ENCODE measurements around the gene BCL7C. TPM values are rescaled to one million over a fixed set of nuclear protein-coding genes. Genes with fewer than 3 reads are reported as not detected.

Gene BCL7C
- total RNA-seq, 1 experiment from 2014 or later: 44.9 TPM

DNA sequence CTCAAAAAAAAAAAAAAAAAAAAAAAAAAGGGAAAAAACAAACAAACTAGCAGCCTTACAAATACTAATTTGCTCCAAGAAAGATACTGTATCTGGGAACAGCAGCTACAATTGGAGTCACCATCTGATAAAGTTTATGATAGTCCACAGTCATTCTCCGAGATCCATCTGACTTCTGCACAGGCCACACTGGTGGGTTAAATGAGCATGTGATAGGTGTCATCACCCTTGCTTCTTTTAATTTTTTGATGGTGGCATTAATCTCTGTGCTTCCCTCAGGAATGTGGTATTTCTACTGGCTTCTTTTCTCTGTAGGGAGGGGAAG, 49.6 kb downstream of the BCL7C start:
- Histone ChIP-seq H3K27me3 (ENCODE audit: insufficient read depth, low read length) (no peaks in the 10 kb centered on the region), H3K79me2 (ENCODE audit: insufficient read depth, low read length) (no peaks in the 10 kb centered on the region), H3K4me2 (ENCODE audit: low read length) (no peak overlapping the region), H2AFZ (ENCODE audit: low read depth, low read length, poor library complexity, severe bottlenecking) (no peak overlapping the region), H3K9ac (ENCODE audit: low read length) (no peak overlapping the region), H3K36me3 (ENCODE audit: control insufficient read depth in 1 of 2, insufficient read depth in 2 of 2, low read length in 2 of 2) (no peaks in the 10 kb centered on the region), H3K4me3 (replicated peaks in 1 of 2; ENCODE audit: low read depth in 1 of 2, low read length in 2 of 2) (no peak overlapping the region), H3K9me3 (ENCODE audit: control insufficient read depth in 1 of 2, insufficient read depth in 1 of 2, low read depth in 1 of 2, low read length in 2 of 2) (no peaks in the 10 kb centered on the region), H4K20me1 (ENCODE audit: insufficient read depth) (no peaks in the 10 kb centered on the region), H3K27ac (ENCODE audit: low read depth, low read length) (no peak overlapping the region), H3K4me1 (ENCODE audit: control insufficient read depth in 1 of 2, insufficient read depth in 2 of 2, low read length in 2 of 2) (peaks cover 0 to 13% of the 10 kb centered on the region in 2 experiments; a peak in 1 of 4 replicates), H3K9me2 (ENCODE audit: insufficient read depth) (no peaks in the 10 kb centered on the region)
- CTCF ChIA-PET: interaction anchor here (0.6 to 1.6 kb wide), 12 partner anchors 14 to 97 kb away, joined by 3 to 13 read pairs (median 4); partner anchors contain the start of gene CTF1
- BruUV-seq (replicated peaks): no TSS peak
- intact Hi-C loops (cut with micrococcal nuclease): loop anchor here (1.0 to 5.0 kb wide), 2 partner anchors 58 to 77 kb away; no protein-coding TSS in a partner anchor
- DNase-seq (ENCODE audit: low read depth, low spot score): no peak
- TF ChIP-seq YY1 (IDR thresholded peaks at IDR 0.05; ENCODE audit: extremely low read depth, insufficient replicate concordance, low read depth, low read length) (no peak), REST (IDR thresholded peaks at IDR 0.05; ENCODE audit: low read depth) (no peak), EZH2phosphoT487 (IDR thresholded peaks at IDR 0.05; ENCODE audit: borderline replicate concordance) (no peak), POLR2AphosphoS5 (IDR thresholded peaks at IDR 0.05; ENCODE audit: low read depth, low read length) (no peak), EGR1 (IDR thresholded peaks at IDR 0.05; ENCODE audit: low read depth) (no peak), EZH2 (IDR thresholded peaks at IDR 0.05) (no peak), CEBPB (IDR thresholded peaks at IDR 0.05; ENCODE audit: low read depth) (no peak), CBX3 (IDR thresholded peaks at IDR 0.05; ENCODE audit: low read depth) (no peak), ZBTB33 (IDR thresholded peaks at IDR 0.05; ENCODE audit: extremely low read depth, insufficient replicate concordance, low read length) (no peak), SP1 (IDR thresholded peaks at IDR 0.05; ENCODE audit: low read depth) (no peak), TCF7L2 (IDR thresholded peaks at IDR 0.05; ENCODE audit: borderline replicate concordance, extremely low read depth, insufficient read depth, insufficient read length) (no peak), CTCF (IDR thresholded peaks at IDR 0.05 in 2 of 3, conservative IDR thresholded peaks at IDR 0.05 in 1 of 3; ENCODE audit: borderline replicate concordance in 1 of 3, insufficient read depth in 1 of 3, low read depth in 2 of 3, low read length in 2 of 3) (no peak), SIN3A (IDR thresholded peaks at IDR 0.05; ENCODE audit: low read depth) (no peak)
- TF ChIP-seq, protein P1, sequence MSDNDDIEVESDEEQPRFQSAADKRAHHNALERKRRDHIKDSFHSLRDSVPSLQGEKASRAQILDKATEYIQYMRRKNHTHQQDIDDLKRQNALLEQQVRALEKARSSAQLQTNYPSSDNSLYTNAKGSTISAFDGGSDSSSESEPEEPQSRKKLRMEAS (IDR thresholded peaks at IDR 0.05): no peak
- TF ChIP-seq, protein P2, sequence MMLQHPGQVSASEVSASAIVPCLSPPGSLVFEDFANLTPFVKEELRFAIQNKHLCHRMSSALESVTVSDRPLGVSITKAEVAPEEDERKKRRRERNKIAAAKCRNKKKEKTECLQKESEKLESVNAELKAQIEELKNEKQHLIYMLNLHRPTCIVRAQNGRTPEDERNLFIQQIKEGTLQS (IDR thresholded peaks at IDR 0.05): no peak
- POLR2A ChIA-PET: interaction anchor here (0.9 to 1.5 kb wide), 2 partner anchors 39 to 96 kb away, joined by 3 to 4 read pairs; no protein-coding TSS in a partner anchor
- ATAC-seq: no peak
- RAD21 ChIA-PET (ENCODE audit: low non-redundant PET in 1 of 2, low total read pairs in 2 of 2, uncharacterized antibody in 2 of 2, unreplicated experiment in 2 of 2): interaction anchor here (0.6 to 1.7 kb wide), 6 partner anchors 57 to 504 kb away, joined by 3 to 5 read pairs (median 4); partner anchors contain the start of gene FBXL19 (in 1 of the 2)

Data from HCT116 (cell line).